Neural progenitor cell (in vitro differentiated cells): ENCODE measurements around the gene RIPK4.

Experiments
- EZH2 ChIP-seq: fragments of 200-600 bp; sonication (generic); IDR thresholded peaks from 2 replicates; pipeline ENCODE4 v1.6.1; 2017; ENCODE audit warnings: antibody characterized with exemption, mild to moderate bottlenecking, moderate library complexity
- EZH2phosphoT487 ChIP-seq: fragments of 200-600 bp; sonication (generic); IDR thresholded peaks from 2 replicates; pipeline ENCODE4 v1.6.1; 2017; ENCODE audit warnings: antibody characterized with exemption
- TF ChIP-seq, protein P1 (sequence below): fragments of 200-600 bp; sonication (generic); IDR thresholded peaks from 2 replicates; pipeline ENCODE4 v1.5.1; 2017; ENCODE audit warnings: antibody characterized with exemption, mild to moderate bottlenecking

DNA sequence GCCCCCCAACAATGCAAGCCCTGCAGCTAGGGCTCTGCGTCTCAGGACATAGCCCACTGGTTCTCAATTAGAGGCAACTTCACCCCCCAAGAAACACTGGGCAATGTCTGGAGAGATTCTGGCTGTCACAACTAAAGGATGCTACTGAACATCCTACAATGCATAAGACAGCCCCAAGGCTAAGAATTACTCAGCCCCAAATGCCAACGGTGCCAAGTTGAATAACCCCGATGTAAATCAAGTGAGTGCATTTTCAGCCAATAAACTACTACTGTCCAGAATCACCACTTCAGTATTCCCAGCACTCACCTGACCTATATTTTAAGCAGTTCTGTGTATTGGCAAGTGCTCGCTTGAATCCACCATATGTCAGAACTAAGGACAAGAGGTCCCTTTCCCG is 6.9 kb downstream of the RIPK4 start:
- TF ChIP-seq EZH2: no peak
- no peak for TF ChIP-seq EZH2phosphoT487
- TF ChIP-seq, protein P1, sequence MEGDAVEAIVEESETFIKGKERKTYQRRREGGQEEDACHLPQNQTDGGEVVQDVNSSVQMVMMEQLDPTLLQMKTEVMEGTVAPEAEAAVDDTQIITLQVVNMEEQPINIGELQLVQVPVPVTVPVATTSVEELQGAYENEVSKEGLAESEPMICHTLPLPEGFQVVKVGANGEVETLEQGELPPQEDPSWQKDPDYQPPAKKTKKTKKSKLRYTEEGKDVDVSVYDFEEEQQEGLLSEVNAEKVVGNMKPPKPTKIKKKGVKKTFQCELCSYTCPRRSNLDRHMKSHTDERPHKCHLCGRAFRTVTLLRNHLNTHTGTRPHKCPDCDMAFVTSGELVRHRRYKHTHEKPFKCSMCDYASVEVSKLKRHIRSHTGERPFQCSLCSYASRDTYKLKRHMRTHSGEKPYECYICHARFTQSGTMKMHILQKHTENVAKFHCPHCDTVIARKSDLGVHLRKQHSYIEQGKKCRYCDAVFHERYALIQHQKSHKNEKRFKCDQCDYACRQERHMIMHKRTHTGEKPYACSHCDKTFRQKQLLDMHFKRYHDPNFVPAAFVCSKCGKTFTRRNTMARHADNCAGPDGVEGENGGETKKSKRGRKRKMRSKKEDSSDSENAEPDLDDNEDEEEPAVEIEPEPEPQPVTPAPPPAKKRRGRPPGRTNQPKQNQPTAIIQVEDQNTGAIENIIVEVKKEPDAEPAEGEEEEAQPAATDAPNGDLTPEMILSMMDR: no peak
